ENCODE data around the gene OLR1. TPM values are rescaled to one million over a fixed set of nuclear protein-coding genes. Genes with fewer than 3 reads are reported as not detected.

Gene OLR1
- total and polyA plus RNA-seq, 2 of the 4 experiments (the other 2 are of a cell fraction) = 3.2 to 4.1 TPM

DNA sequence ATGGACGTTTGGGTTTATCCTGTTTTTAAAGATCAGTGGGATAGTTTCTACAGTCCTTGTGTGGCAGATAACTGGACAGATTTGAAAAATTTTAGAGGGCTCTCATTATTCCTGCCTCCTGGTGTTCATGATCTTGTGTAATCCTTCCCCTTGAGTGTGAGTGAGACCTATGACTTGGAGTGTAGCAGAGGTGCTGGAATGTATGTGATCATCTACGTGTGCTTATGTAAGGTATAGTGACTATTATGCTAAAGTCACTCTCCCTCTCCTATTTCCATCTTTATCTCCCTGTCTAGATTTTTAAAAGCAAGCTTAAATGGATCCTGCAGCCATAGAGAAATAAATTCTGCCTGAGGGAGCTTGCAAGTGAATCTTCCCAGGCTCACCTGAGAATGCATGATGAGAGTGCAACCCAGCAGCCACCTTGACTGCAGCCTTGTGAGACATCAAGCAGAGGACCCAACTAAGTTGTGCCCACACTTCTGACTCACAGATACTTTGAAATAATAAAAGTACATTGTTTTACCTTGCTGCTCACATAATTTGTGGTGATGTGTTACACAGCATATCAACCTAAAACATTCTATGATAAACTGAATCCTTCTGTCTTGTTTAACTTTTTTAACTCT is 3.2 kb upstream of the OLR1 start:
- no CpG with 5 or more reads among the region's 2 CpGs for WGBS, 2 experiments (ENCODE audit: extremely low coverage in 2 of 2, insufficient read length in 1 of 2)
- dilution Hi-C loops (cut with HindIII; ENCODE audit: low sequenced_read_pairs, unreplicated experiment) = no loop called here

More for the DNA sequence above, 3.2 kb upstream of the OLR1 start:
- H3K36me3 ChIP-seq (ENCODE audit: control insufficient read depth, insufficient read depth, low read length) = no peaks in the 10 kb centered on the region
- H2BK120ac ChIP-seq (ENCODE audit: low read depth, low read length) = peak overlapping the region; percentile 14; the same call in 1 of the 2 replicates
- no peak overlapping the region for H3K23ac ChIP-seq (ENCODE audit: low read depth, low read length)
- H2AK5ac ChIP-seq (ENCODE audit: low read depth, low read length) = no peak overlapping the region
- H4K20me1 ChIP-seq (ENCODE audit: insufficient read depth, low read length) = no peaks in the 10 kb centered on the region
- no peak overlapping the region for H2AFZ ChIP-seq (replicated peaks; ENCODE audit: low read length, poor library complexity)
- H3K9me1 ChIP-seq (ENCODE audit: insufficient read depth, low read length) = no peaks in the 10 kb centered on the region; the same call in 1 of the 2 replicates
- ATAC-seq (ENCODE audit: low read depth) (no peak), DNase-seq (no peak)
- no peak overlapping the region for H3K9ac ChIP-seq (ENCODE audit: low read depth, low read length)
- intact Hi-C loops (cut with micrococcal nuclease) (no loop called here), in situ Hi-C loops (cut with MboI; ENCODE audit: low sequenced_read_pairs) (no loop called here)
- H3K79me1 ChIP-seq (ENCODE audit: low read depth in 1 of 2, low read length in 2 of 2) = no peaks in the 10 kb centered on the region
- no peak overlapping the region for H2BK5ac ChIP-seq (ENCODE audit: low read depth, low read length, poor library complexity, severe bottlenecking)
- CTCF ChIA-PET = interaction anchor here (1.0 kb wide), 1 partner anchor 10 kb away, joined by 3 read pairs; no protein-coding TSS in a partner anchor
- no peak overlapping the region for H4K5ac ChIP-seq (ENCODE audit: low read depth, low read length)
- no TSS peak for BruUV-seq (replicated peaks)
- H2BK15ac ChIP-seq (ENCODE audit: low read depth, low read length) = peak overlapping the region; percentile 50; the same call in 2 of the 3 replicates
- no peak overlapping the region for H3K27ac ChIP-seq (ENCODE audit: insufficient read depth, low read length)
- H3K4ac ChIP-seq (ENCODE audit: low read depth, low read length) = peak overlapping the region; percentile 11; the same call in 1 of the 2 replicates
- H3K4me2 ChIP-seq (ENCODE audit: low read depth, low read length) = no peak overlapping the region
- H3K56ac ChIP-seq (ENCODE audit: extremely low read depth, insufficient read depth, low read length) = no peak overlapping the region
- no peak overlapping the region; the same call in 1 of the 2 replicates for H4K91ac ChIP-seq (ENCODE audit: insufficient read depth, low read depth, low read length)
- no peak for TF ChIP-seq MXI1 (IDR thresholded peaks at IDR 0.05; ENCODE audit: borderline replicate concordance, low read depth, low read length)
- TF ChIP-seq, protein P1, sequence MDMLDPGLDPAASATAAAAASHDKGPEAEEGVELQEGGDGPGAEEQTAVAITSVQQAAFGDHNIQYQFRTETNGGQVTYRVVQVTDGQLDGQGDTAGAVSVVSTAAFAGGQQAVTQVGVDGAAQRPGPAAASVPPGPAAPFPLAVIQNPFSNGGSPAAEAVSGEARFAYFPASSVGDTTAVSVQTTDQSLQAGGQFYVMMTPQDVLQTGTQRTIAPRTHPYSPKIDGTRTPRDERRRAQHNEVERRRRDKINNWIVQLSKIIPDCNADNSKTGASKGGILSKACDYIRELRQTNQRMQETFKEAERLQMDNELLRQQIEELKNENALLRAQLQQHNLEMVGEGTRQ (IDR thresholded peaks at IDR 0.05; ENCODE audit: low read depth, low read length) = no peak
- no peak for TF ChIP-seq SMC3 (IDR thresholded peaks at IDR 0.05; ENCODE audit: low read depth, low read length)
- TF ChIP-seq, protein P2, sequence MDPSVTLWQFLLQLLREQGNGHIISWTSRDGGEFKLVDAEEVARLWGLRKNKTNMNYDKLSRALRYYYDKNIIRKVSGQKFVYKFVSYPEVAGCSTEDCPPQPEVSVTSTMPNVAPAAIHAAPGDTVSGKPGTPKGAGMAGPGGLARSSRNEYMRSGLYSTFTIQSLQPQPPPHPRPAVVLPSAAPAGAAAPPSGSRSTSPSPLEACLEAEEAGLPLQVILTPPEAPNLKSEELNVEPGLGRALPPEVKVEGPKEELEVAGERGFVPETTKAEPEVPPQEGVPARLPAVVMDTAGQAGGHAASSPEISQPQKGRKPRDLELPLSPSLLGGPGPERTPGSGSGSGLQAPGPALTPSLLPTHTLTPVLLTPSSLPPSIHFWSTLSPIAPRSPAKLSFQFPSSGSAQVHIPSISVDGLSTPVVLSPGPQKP (IDR thresholded peaks at IDR 0.05; ENCODE audit: borderline replicate concordance, low read depth, low read length) = no peak
- no peak for TF ChIP-seq RFX5 (IDR thresholded peaks at IDR 0.05; ENCODE audit: low read depth, low read length)
- no peak for TF ChIP-seq RAD21 (IDR thresholded peaks at IDR 0.05; ENCODE audit: low read length)
- POLR2A ChIA-PET (ENCODE audit: unreplicated experiment) = interaction anchor here (0.5 kb wide), 1 partner anchor 32 kb away, joined by 4 read pairs; no protein-coding TSS in a partner anchor
- peak overlapping the region; percentile 51; the same call in 1 of the 2 replicates for H3K18ac ChIP-seq (ENCODE audit: low read depth, low read length)
- 0 out of 2 replicates have a peak overlapping the region, but pooled peaks have one; percentile 4 for H3K14ac ChIP-seq (replicated peaks; ENCODE audit: low read depth, low read length)
- peak overlapping the region; percentile 44 for H2BK20ac ChIP-seq (ENCODE audit: low read depth, low read length)
- H4K8ac ChIP-seq (ENCODE audit: low read depth in 2 of 2, low read length in 2 of 2) = no peak overlapping the region
- H3K4me1 ChIP-seq (ENCODE audit: control insufficient read depth, insufficient read depth, low read length) = peaks cover 12% of the 10 kb centered on the region
- H3K4me3 ChIP-seq (ENCODE audit: insufficient read depth, low read depth, low read length) = no peak overlapping the region
- H3K27me3 ChIP-seq (ENCODE audit: control insufficient read depth, insufficient read depth, low read length) = no peaks in the 10 kb centered on the region
- no peak overlapping the region for H2AK9ac ChIP-seq (replicated peaks; ENCODE audit: low read depth, low read length, poor library complexity)
- no peaks in the 10 kb centered on the region for H3K9me3 ChIP-seq (ENCODE audit: control insufficient read depth, insufficient read depth, low read length)

All from IMR-90 (cell line).